Erythroblast (primary cell): Measurements from ENCODE around the gene ZIC5.

ENCODE experiments used
- DNase-seq, 2 experiments: peaks; one replicate each; lab custom pipeline; 2025; lab: John Stamatoyannopoulos, UW
- GATA1 ChIP-seq: IDR thresholded peaks from 2 replicates; pipeline ENCODE4 v1.6.1; 2011; ENCODE audit warnings: low read depth, mild to moderate bottlenecking, control low read depth, low read length, moderate library complexity
- POLR2A ChIP-seq: IDR thresholded peaks from 2 replicates; pipeline ENCODE4 v1.6.1; 2011; ENCODE audit warnings: mild to moderate bottlenecking, low read length

Gene ZIC5

DNA sequence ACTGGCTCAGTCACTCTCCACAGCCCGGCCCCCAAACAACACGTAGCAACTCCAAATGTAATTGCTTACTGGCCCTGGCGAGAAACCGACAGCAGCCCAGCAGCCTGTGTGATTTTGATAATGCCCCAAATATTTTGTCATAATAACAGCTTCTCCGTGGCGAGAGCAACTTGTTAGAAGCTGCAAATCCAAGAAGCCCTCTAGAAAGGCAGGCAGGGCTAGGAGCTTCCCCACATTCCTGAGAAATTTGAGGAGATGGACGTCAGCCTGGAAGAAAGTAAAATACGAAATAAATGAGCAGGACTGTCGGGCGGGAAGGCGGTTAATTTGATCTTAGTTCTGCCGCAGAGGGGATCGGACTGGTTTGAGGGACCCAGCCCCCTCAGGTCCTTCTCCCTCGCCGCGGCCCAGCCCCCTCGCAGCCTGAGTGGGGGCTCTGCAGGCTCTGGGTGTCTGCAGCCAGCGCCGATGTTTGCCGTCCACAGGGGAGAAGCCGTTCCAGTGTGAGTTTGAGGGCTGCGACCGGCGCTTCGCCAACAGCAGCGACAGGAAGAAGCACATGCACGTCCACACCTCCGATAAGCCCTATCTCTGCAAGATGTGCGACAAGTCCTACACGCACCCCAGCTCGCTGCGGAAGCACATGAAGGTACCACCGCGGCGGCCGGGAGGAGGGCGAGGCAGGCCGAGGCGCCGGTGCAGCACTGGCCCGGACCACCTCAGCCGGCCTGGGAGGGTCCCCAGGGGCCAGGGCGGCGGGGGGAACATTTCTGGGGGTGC lies 13.1 kb upstream of the ZIC5 start:
- peak; percentile 31 to 34 for DNase-seq

GRCh38 chr13:99983499-99984401 lies 12.2 kb upstream of the ZIC5 start:
- TF ChIP-seq GATA1, result no peak
- DNase-seq, result no peak

More for the DNA sequence above, 13.1 kb upstream of the ZIC5 start:
- no peak for TF ChIP-seq POLR2A
- no peak for TF ChIP-seq GATA1

GRCh38 chr13:99982731-99983498 lies 11.3 kb upstream of the ZIC5 start:
- peak; percentile 29 to 40 for DNase-seq

GRCh38 chr13:99982036-99982730 lies 10.6 kb upstream of the ZIC5 start:
- TF ChIP-seq POLR2A, result no peak
- no peak for TF ChIP-seq GATA1
- peak; percentile 35 to 54 for DNase-seq

More at GRCh38 chr13:99982731-99983498, 11.3 kb upstream of the ZIC5 start:
- TF ChIP-seq POLR2A (no peak), GATA1 (no peak)

DNA sequence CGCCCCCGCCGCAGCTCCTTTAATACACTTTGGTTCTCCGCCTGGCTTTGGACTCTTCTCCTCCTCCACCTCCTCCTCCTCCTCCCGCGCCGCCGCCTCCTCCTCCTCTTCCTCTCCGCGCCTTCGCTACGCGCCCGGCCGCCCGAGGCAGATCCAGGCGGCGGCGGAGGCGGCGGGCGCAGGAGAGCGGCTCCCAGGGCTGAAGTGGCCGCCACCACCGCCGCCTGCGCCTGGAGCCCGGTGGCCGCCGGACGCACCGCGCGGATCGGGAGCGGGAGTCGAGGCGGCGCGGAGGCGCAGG lies 10.1 kb upstream of the ZIC5 start, which contains the start of gene ZIC2:
TSS of gene ZIC2 (plus strand) at position 50 of the 301 bp plus-strand sequence. CDS start 281 bp downstream, outside the sequence.
- TF ChIP-seq POLR2A (no peak), GATA1 (no peak)
- peak; percentile 35 to 47 for DNase-seq

DNA sequence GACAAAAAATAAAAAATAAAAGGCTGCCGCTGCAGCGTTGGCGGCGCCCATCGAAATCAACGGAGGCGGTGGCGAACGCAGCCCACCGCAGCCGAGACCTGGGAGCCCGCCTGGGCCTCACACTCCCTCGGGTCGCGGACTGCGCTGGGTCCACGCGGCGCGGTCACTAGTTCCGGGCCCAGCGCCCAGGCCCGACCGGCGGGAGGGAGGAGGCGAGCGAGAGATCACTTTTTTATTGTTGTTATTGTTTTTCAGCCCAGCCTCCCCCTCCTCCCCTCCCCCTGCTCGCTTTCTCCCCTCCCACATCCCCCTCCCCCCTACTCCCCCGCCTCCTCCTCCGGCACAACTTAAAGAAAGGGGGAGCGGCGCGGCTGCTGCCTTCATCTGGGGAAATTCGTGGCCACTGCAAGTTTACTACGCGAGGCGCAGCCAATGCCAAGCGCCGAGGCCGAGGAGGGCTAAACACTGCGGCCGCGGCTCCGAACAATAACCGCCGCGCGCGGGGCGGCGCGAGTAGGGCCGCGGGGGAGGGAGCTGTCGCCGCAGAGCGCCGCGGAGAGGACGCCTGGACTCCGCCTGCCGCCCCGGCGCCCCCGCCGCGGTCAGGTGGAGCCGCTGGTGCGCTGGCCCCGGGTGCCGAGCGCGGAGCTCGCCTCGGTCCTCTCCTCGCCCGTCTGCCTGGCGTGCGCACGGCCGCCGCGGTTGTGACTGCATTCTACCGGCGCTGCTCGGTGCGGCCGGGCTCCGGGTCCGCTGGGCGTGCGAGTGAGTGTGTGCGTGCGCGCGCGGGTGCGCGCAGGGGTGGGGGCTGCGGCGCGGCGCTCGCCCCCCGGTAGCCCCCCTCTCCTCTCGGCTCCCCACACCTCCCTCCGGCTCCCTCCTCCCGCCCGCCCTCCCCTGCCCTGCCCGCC lies 9.5 kb upstream of the ZIC5 start:
- peak; percentile 68 to 70 for DNase-seq

GRCh38 chr13:99980201-99980823 lies 8.7 kb upstream of the ZIC5 start:
- no peak for TF ChIP-seq POLR2A
- no peak for TF ChIP-seq GATA1
- peak; percentile 86 for DNase-seq

More for the DNA sequence above, 9.5 kb upstream of the ZIC5 start:
- TF ChIP-seq GATA1 (no peak), POLR2A (no peak)

- DNase-seq, result no peak
- TF ChIP-seq POLR2A (no peak), GATA1 (no peak)
These were observed 8.1 kb upstream of the ZIC5 start for GRCh38 chr13:99979453-99980200.

DNA sequence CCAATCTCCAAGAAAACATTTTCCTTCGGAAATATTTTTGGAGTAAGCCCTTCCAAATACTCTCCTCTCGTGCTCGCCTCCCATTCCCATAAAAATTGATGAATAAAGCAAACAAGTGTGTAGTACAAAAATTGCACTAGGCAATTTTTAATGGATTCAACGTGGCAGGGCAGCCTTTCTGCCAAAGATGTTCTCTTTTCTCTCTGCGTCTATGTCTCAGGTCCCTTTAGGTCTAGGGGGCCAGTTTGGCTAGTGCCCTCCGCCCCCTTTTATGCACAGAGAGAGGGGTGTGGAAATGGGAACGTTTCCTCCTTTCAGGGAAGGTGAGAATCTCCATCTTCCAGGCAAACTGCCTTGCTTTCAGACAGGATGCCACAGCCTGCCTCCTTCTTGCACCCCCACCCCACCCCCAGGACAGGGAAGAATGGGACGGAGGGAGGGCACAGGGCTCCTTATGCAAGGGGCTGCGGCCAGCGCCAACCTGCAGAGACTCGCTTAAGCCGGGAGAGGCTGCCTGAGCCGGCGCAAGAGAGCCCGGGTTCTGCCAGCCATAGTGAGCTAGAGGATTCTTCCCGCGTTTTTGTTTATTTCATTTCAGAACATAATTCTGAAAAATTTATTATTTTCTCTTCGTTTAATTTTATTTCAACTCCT lies 7.4 kb upstream of the ZIC5 start:
- no peak for DNase-seq
- TF ChIP-seq POLR2A (no peak), GATA1 (no peak)

DNA sequence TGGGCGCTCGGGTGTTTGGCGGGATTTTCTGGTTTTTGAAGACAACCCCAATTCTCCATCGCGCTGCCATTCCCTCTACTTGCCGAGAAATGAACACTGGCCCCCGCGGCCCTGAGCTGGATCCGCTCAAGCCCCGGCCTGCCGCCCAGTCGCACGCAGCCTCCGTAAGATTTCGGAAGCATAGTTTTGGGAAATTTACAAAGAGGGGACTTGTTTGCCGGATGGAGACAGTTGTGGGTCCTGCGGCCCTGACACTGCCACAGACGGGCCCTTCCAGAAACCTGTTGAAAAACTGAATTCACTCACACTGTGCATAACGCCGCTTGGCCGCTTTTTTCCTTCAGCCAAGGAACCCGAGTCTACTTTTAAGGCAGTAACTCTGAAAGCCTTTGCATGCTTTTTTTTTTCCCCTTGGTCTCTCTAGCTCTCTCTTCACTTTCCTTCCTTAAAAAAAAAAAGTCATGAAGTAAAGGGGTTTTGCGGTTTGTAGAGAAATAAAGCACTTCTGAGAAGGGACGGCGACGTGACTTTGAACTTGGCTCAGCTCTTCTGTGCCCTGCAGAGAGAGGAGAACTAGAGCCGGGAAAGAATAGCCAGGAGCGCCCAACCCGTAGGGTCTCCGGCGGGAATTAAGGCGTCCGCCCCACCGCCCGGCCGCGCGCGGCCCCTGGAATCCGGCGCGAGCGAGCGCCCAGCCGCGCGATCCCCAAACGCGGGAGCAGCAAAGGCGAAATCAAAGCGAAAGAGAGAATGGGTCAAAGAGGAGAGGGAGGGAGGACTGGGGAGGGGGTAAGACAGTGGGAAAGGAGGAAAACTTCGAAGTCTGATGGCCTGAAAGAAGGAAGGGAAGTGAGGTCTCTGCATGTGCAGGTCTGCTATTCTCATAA lies 6.6 kb upstream of the ZIC5 start:
- no peak for DNase-seq

More for the DNA sequence above, 6.6 kb upstream of the ZIC5 start:
- no peak for TF ChIP-seq POLR2A
